B cell (primary cell): ENCODE results near the gene PPP1CC. TPM values are rescaled to one million over a fixed set of nuclear protein-coding genes. Genes with fewer than 3 reads are reported as not detected.
A peak's percentile ranks its signal among the peaks of the same experiment; 100 is the strongest.

Source experiments
- ATAC-seq: fragments of 200-7000 bp; cut with Tn5 transposase; one replicate; pipeline ENCODE4 v1.10.0; 2021; ENCODE audit warnings: low read depth, mild to moderate bottlenecking, moderate number of reproducible peaks, moderate library complexity
- CTCF ChIA-PET: fragments of 350-600 bp; sonication (Branson Sonifier 250); formaldehyde crosslinking; loops from one replicate; lab custom pipeline; 2021; ENCODE audit warnings: antibody characterized with exemption, inconsistent platforms; lab: Charles Lee
- POLR2A ChIA-PET: fragments of 350-600 bp; sonication (Branson Sonifier 250); formaldehyde crosslinking; loops from one replicate; lab custom pipeline; 2021; ENCODE audit warnings: antibody characterized with exemption; lab: Charles Lee
- DNase-seq: peaks from one replicate; pipeline ENCODE4 v3.0.0; 2013
- H2AFZ ChIP-seq: 2 replicates; pipeline ENCODE4 v1.6.1; 2012; ENCODE audit warnings: mild to moderate bottlenecking, low read depth, low read length; ENCODE audit not compliant: insufficient read depth, poor library complexity, severe bottlenecking
- H3K27ac ChIP-seq, 2 donors: 1 replicate in 1 of 2; 2 replicates in 1 of 2; pipeline ENCODE4 v1.5.1; 2012 to 2013; ENCODE audit warnings: low read length in 2 of 2, mild to moderate bottlenecking in 2 of 2, moderate library complexity in 1 of 2
- H3K27me3 ChIP-seq, 4 experiments: fragments of 200-600 bp in 1 of 4; sonication (generic) in 1 of 4; replicated peaks in 1 of 4; 1 replicate in 2 of 4; 2 replicates in 2 of 4; pipeline versions ENCODE4 v1.6.1 to v1.7.0; 2013 to 2016; ENCODE audit warnings: low read length in 3 of 4, mild to moderate bottlenecking in 2 of 4, mixed read lengths in 1 of 4, moderate library complexity in 1 of 4; ENCODE audit not compliant: insufficient read depth in 4 of 4, control insufficient read depth in 3 of 4; ENCODE audit errors: control extremely low read depth in 1 of 4
- H3K36me3 ChIP-seq, 2 experiments: replicated peaks in 1 of 2; 1 replicate in 1 of 2; 2 replicates in 1 of 2; pipeline versions ENCODE4 v1.6.1 to v1.7.1; 2013; ENCODE audit warnings: low read length in 1 of 2; ENCODE audit not compliant: insufficient read depth in 2 of 2, control insufficient read depth in 1 of 2; ENCODE audit errors: control extremely low read depth in 1 of 2, extremely low read depth in 1 of 2
- H3K4me1 ChIP-seq, 2 donors: fragments of 200-600 bp in 1 of 2; sonication (generic) in 1 of 2; 1 replicate in 1 of 2; 2 replicates in 1 of 2; pipeline versions ENCODE4 v1.5.1 to v1.6.1; 2013 to 2017; ENCODE audit warnings: low read length in 2 of 2; ENCODE audit not compliant: control insufficient read depth in 2 of 2, insufficient read depth in 2 of 2
- H3K4me2 ChIP-seq: replicated peaks from 2 replicates; pipeline ENCODE3; 2012; ENCODE audit warnings: mild to moderate bottlenecking, low read depth, low read length; ENCODE audit not compliant: poor library complexity, severe bottlenecking
- H3K4me3 ChIP-seq, 5 experiments: fragments of 200-600 bp in 1 of 5; sonication (generic) in 1 of 5; 1 replicate in 3 of 5; 2 replicates in 2 of 5; pipeline versions ENCODE4 v1.5.1 to v1.7.0; 2011 to 2016; ENCODE audit warnings: low read length in 4 of 5, mild to moderate bottlenecking in 4 of 5, low read depth in 2 of 5, control low read depth in 1 of 5, moderate library complexity in 1 of 5; ENCODE audit not compliant: insufficient read depth in 1 of 5; ENCODE audit errors: control extremely low read depth in 1 of 5, extremely low read depth in 1 of 5
- H3K79me2 ChIP-seq: fragments of 200-600 bp; sonication (generic); one replicate; pipeline ENCODE4 v1.6.0; 2016; ENCODE audit warnings: low read length; ENCODE audit not compliant: control insufficient read depth, insufficient read depth
- H3K9ac ChIP-seq: fragments of 200-600 bp; sonication (generic); 2 replicates; pipeline ENCODE4 v1.6.1; 2017; ENCODE audit warnings: mild to moderate bottlenecking, low read length, moderate library complexity
- H3K9me3 ChIP-seq, 3 donors: one replicate each; pipeline versions ENCODE4 v1.6.1 to v1.7.1; 2013; ENCODE audit warnings: low read length in 2 of 3; ENCODE audit not compliant: control insufficient read depth in 2 of 3, insufficient read depth in 1 of 3; ENCODE audit errors: control extremely low read depth in 1 of 3
- H4K20me1 ChIP-seq: 2 replicates; pipeline ENCODE4 v1.6.0; 2012; ENCODE audit warnings: mild to moderate bottlenecking, low read length; ENCODE audit not compliant: insufficient read depth, control insufficient read depth, poor library complexity, severe bottlenecking
- H3K27ac Mint-ChIP-seq: one replicate; pipeline ENCODE4 v1.8.0; 2021; ENCODE audit warnings: mixed read lengths
- H3K27me3 Mint-ChIP-seq: one replicate; pipeline ENCODE4 v1.8.0; 2021; ENCODE audit warnings: mixed read lengths
- H3K4me1 Mint-ChIP-seq: one replicate; pipeline ENCODE4 v1.8.0; 2021; ENCODE audit warnings: mixed read lengths
- H3K4me3 Mint-ChIP-seq: one replicate; pipeline ENCODE4 v1.8.0; 2021; ENCODE audit warnings: mixed read lengths
- H3K9me3 Mint-ChIP-seq: one replicate; pipeline ENCODE4 v1.8.0; 2022; ENCODE audit warnings: mixed read lengths; ENCODE audit not compliant: insufficient read depth
- EZH2 ChIP-seq: IDR thresholded peaks from 2 replicates; pipeline ENCODE4 v1.6.1; 2012; ENCODE audit warnings: borderline replicate concordance, low read depth, mild to moderate bottlenecking, moderate library complexity, low read length; ENCODE audit not compliant: insufficient read depth, poor library complexity, severe bottlenecking
- WGBS: methylation state at CpG from one replicate; pipeline ENCODE4 v1.1.5; 2013; ENCODE audit warnings: missing lambda C conversion rate; ENCODE audit not compliant: insufficient coverage; 5-methylcytosine and 5-hydroxymethylcytosine counted together
- intact Hi-C: fragments of 100-400 bp; cut with micrococcal nuclease; formaldehyde crosslinking; loops from one replicate; pipeline ENCODE4 v1.10.0; 2022
- polyA plus RNA-seq: library from polyadenylated mRNA; depleted of rRNA; stranded (reverse); fragments of >200 nt; gene quantifications from 2 replicates; pipeline ENCODE4 v1.2.3, GENCODE V29; 2012
- total RNA-seq, 2 donors: library from RNA; stranded (reverse); fragments of 120-200 nt in 1 of 2; gene quantifications; 1 replicate in 1 of 2; 2 replicates in 1 of 2; pipeline versions ENCODE4 v1.2.3 to v1.2.4, GENCODE V29; 2013 to 2022
- TF ChIP-seq, protein P1 (sequence below): fragments of 200-600 bp; IDR thresholded peaks from one replicate; pipeline ENCODE4 v1.8.0; 2022; ENCODE audit warnings: antibody characterized with exemption, mild to moderate bottlenecking

Gene PPP1CC
- total and polyA plus RNA-seq, 2 donors (not counting 1 experiment from before 2014, with no cell fraction given) = 70.0 to 146 TPM

DNA sequence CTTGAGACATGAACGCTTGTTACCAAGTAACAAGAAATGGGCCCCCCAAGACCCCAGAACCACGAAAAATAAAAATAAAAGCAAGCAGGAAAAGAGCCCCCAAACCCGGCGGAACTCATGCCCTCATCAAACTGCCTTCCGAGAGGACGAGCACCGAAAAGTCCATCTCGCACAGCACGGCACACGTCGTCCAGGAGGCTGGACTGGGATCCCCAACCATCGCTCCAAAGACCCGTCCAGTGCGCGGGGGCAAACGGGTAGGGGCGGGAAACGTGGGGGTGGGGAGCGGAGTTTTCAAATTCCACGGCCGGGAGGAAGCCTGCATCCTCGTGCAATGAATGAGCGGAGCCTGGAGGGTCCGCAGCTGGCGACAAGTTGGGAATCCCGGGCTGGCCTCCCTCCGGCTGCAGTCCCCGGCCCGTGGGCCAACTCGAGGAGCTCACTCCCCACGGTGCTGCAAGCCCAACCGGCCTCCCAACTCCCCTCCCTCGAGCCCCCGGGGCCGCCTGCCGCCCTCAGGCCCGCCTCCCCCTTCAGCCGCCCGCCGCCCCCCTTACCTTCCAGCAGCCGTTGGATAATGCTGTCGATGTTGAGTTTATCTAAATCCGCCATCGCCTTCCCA is 484 bp downstream of the PPP1CC start:
- peak overlapping the region; percentile 31 to 78 for H3K27ac ChIP-seq
- H3K4me1 ChIP-seq = peaks cover 32 to 42% of the 10 kb centered on the region in 2 donors
- ChIA-PET POLR2A (interaction anchor here (0.6 to 1.8 kb wide), 2 partner anchors 10 to 15 kb away, joined by 3 to 5 read pairs; no protein-coding TSS in a partner anchor), CTCF (interaction anchor here (0.6 to 1.8 kb wide), 2 partner anchors 27 to 44 kb away, joined by 3 to 5 read pairs; no protein-coding TSS in a partner anchor)
- no peaks in the 10 kb centered on the region for H3K9me3 Mint-ChIP-seq
- no peaks in the 10 kb centered on the region for H3K27me3 ChIP-seq
- no peak for TF ChIP-seq EZH2
- TF ChIP-seq, protein P1, sequence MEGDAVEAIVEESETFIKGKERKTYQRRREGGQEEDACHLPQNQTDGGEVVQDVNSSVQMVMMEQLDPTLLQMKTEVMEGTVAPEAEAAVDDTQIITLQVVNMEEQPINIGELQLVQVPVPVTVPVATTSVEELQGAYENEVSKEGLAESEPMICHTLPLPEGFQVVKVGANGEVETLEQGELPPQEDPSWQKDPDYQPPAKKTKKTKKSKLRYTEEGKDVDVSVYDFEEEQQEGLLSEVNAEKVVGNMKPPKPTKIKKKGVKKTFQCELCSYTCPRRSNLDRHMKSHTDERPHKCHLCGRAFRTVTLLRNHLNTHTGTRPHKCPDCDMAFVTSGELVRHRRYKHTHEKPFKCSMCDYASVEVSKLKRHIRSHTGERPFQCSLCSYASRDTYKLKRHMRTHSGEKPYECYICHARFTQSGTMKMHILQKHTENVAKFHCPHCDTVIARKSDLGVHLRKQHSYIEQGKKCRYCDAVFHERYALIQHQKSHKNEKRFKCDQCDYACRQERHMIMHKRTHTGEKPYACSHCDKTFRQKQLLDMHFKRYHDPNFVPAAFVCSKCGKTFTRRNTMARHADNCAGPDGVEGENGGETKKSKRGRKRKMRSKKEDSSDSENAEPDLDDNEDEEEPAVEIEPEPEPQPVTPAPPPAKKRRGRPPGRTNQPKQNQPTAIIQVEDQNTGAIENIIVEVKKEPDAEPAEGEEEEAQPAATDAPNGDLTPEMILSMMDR = no peak
- DNase-seq = no peak
- H3K9ac ChIP-seq = peak overlapping the region; percentile 83
- H4K20me1 ChIP-seq = peaks cover 19% of the 10 kb centered on the region
- peak overlapping the region; percentile 99 for H3K4me3 Mint-ChIP-seq
- H3K4me2 ChIP-seq = peak overlapping the region; percentile 81
- intact Hi-C loops = loop anchor here (1.0 to 10.0 kb wide), 5 partner anchors 55 to 617 kb away; partner anchors contain the start of genes ATP2A2, HVCN1 and IFT81
- under 1% methylated on average over 36 of the region's 44 CpGs for WGBS
- H3K27ac Mint-ChIP-seq = peak overlapping the region; percentile 95
- peak overlapping the region; percentile 86 to 94 (median 92) for H3K4me3 ChIP-seq
- no peaks in the 10 kb centered on the region for H3K9me3 ChIP-seq
- ATAC-seq = peak; percentile 7
- H2AFZ ChIP-seq = peak overlapping the region; percentile 83
- peaks cover 0 to 8% of the 10 kb centered on the region in 2 experiments for H3K36me3 ChIP-seq
- H3K27me3 Mint-ChIP-seq = no peaks in the 10 kb centered on the region
- H3K4me1 Mint-ChIP-seq = peaks cover 46% of the 10 kb centered on the region
- H3K79me2 ChIP-seq = peaks cover 53% of the 10 kb centered on the region
